ENCODE measurements around the gene CPT1B. TPM values are rescaled to one million over a fixed set of nuclear protein-coding genes. Genes with fewer than 3 reads are reported as not detected.
"Not testable (repeated sequence)": the region's sequence is repeated elsewhere in the genome, so short reads cannot be mapped to it uniquely, and the experiment has no call there.

The CPT1B gene
- total and polyA plus RNA-seq, 2 of the 8 experiments (the other 6 are each of a cell fraction or from before 2014, with no cell fraction given), result 34.2 to 36.2 TPM

GRCh38 chr22:50608058-50608840, 30.0 kb upstream of the CPT1B start:
- H3K4ac ChIP-seq (replicated peaks; ENCODE audit: insufficient read length, low read depth, low read length); H3K9me3 ChIP-seq (ENCODE audit: insufficient read depth in 2 of 2, low read depth in 1 of 2, low read length in 1 of 2); H3K36me3 ChIP-seq (ENCODE audit: control insufficient read depth in 2 of 4, insufficient read depth in 4 of 4, low read length in 3 of 4); H4K8ac ChIP-seq (ENCODE audit: extremely low read depth, insufficient read depth, low read length); H2BK20ac ChIP-seq (ENCODE audit: low read length); H4K5ac ChIP-seq (ENCODE audit: insufficient read length, low read depth, low read length); H3K4me2 ChIP-seq (ENCODE audit: insufficient read depth in 1 of 2, low read depth in 2 of 2, low read length in 2 of 2); H3K56ac ChIP-seq (replicated peaks; ENCODE audit: insufficient read length, low read depth, low read length); H2AFZ ChIP-seq (ENCODE audit: low read length); H3K4me3 ChIP-seq (ENCODE audit: extremely low read depth in 1 of 4, insufficient read depth in 2 of 4, low read depth in 3 of 4, low read length in 4 of 4); H3K79me1 ChIP-seq (ENCODE audit: low read depth, low read length); FAIRE-seq; H3K14ac ChIP-seq (ENCODE audit: insufficient read length); H3K18ac ChIP-seq (ENCODE audit: extremely low read depth, low read length); H2BK12ac ChIP-seq (ENCODE audit: low read depth, low read length); H4K20me1 ChIP-seq (replicated peaks in 1 of 2; ENCODE audit: control insufficient read depth in 1 of 2, insufficient read depth in 2 of 2, low read length in 2 of 2); H3K23ac ChIP-seq (ENCODE audit: insufficient read length); H2AK5ac ChIP-seq (ENCODE audit: low read depth, low read length); H3K79me2 ChIP-seq (ENCODE audit: control insufficient read depth in 1 of 2, insufficient read depth in 2 of 2, low read length in 2 of 2); H3K9ac ChIP-seq (replicated peaks in 1 of 4; ENCODE audit: extremely low read depth in 1 of 4, low read depth in 3 of 4, low read length in 3 of 4); POLR2A ChIA-PET (ENCODE audit: partially characterized antibody); H2BK5ac ChIP-seq (ENCODE audit: low read depth, low read length); H3K27ac ChIP-seq (ENCODE audit: low read depth, low read length); H3K23me2 ChIP-seq (ENCODE audit: low read depth, low read length); H4K91ac ChIP-seq (replicated peaks; ENCODE audit: insufficient read length, low read length); H2BK15ac ChIP-seq (ENCODE audit: low read length); H2BK120ac ChIP-seq (replicated peaks; ENCODE audit: low read depth, low read length): not testable (repeated sequence)
- CTCF ChIA-PET (ENCODE audit: partially characterized antibody), result interaction anchor here (0.9 to 5.4 kb wide), 6 partner anchors 13 to 88 kb away, joined by 3 to 39 read pairs (median 10); partner anchors contain the start of genes CPT1B and SYCE3
- H3K4me1 ChIP-seq (replicated peaks in 1 of 4; ENCODE audit: control insufficient read depth in 3 of 4, insufficient read depth in 4 of 4, low read length in 3 of 4), result peaks cover 0 to 11% (median 4%) of the 10 kb centered on the region in 4 experiments; a peak in 5 of 7 replicates
- 83% methylated on average over 31 of the region's 39 CpGs; no CpG with 5 or more reads in 1 of the 2 experiments for WGBS, 2 experiments (ENCODE audit: extremely low coverage in 1 of 2, insufficient coverage in 1 of 2, insufficient read length in 1 of 2, insufficient replicate concordance in 2 of 2, low coverage in 1 of 2, low lambda C conversion rate in 2 of 2, missing lambda C conversion rate in 1 of 2)
- peak in 1 of 2 experiments; percentile 43 for DNase-seq (ENCODE audit: low read depth in 1 of 2, low spot score in 2 of 2)
- peaks cover 22 to 40% (median 32%) of the 10 kb centered on the region in 4 experiments for H3K27me3 ChIP-seq (replicated peaks in 1 of 4; ENCODE audit: control insufficient read depth in 3 of 4, extremely low read depth in 1 of 4, insufficient read depth in 3 of 4, low read length in 3 of 4)
